ENCODE data around the gene MLN.
A peak's percentile ranks its signal among the peaks of the same experiment; 100 is the strongest.

MLN gene

GRCh38 chr6:33803571-33804053 lies at the start of gene MLN:
TSS of gene MLN (minus strand) at chr6:33804003. CDS start at chr6:33801163, 2,840 bp downstream.
- DNase-seq = no peak

- no peak for DNase-seq
Observed at GRCh38 chr6:33853026-33853425, 49.2 kb upstream of the MLN start.

- DNase-seq = peak; percentile 34
Observed at GRCh38 chr6:33851959-33852358, 48.2 kb upstream of the MLN start.

- no peak for DNase-seq
Observed at GRCh38 chr6:33850869-33851541, 47.2 kb upstream of the MLN start.

- no peak for DNase-seq
Observed at GRCh38 chr6:33850296-33850695, 46.5 kb upstream of the MLN start.

- no peak for DNase-seq
Observed at GRCh38 chr6:33849500-33850075, 45.8 kb upstream of the MLN start.

GRCh38 chr6:33848484-33848883 lies 44.7 kb upstream of the MLN start:
- DNase-seq = no peak

GRCh38 chr6:33847867-33848266 lies 44.1 kb upstream of the MLN start:
- no peak for DNase-seq

- no peak for DNase-seq
Observed at GRCh38 chr6:33847078-33847477, 43.3 kb upstream of the MLN start.

GRCh38 chr6:33846226-33846625 lies 42.4 kb upstream of the MLN start:
- no peak for DNase-seq

- DNase-seq = no peak
Observed at GRCh38 chr6:33845031-33845745, 41.4 kb upstream of the MLN start.

- DNase-seq = no peak
Observed at GRCh38 chr6:33843131-33844121, 39.6 kb upstream of the MLN start.

- no peak for DNase-seq
Observed at GRCh38 chr6:33841868-33842267, 38.1 kb upstream of the MLN start.

- no peak for DNase-seq
Observed at GRCh38 chr6:33841070-33841469, 37.3 kb upstream of the MLN start.

- peak; percentile 22 for DNase-seq
Observed at GRCh38 chr6:33840048-33840926, 36.5 kb upstream of the MLN start.

- DNase-seq = no peak
Observed at GRCh38 chr6:33839399-33840047, 35.7 kb upstream of the MLN start.

- no peak for DNase-seq
Observed at GRCh38 chr6:33838983-33839382, 35.2 kb upstream of the MLN start.

GRCh38 chr6:33837971-33838665 lies 34.3 kb upstream of the MLN start:
- DNase-seq = no peak

- no peak for DNase-seq
Observed at GRCh38 chr6:33836806-33837469, 33.1 kb upstream of the MLN start.

Measured in CD4-positive, alpha-beta T cell treated with Interleukin-12 subunit alpha and Interleukin-12 subunit beta, for 1 hour (primary cell).